HEK293T (cell line): ENCODE measurements around the gene RMND5B.

Source experiments
- FOXA1 ChIP-seq: fragments of 450-650 bp; IDR thresholded peaks from 2 replicates; pipeline ENCODE4 v1.6.1; 2016; ENCODE audit warnings: mild to moderate bottlenecking
- FOXK2 ChIP-seq: fragments of 450-650 bp; IDR thresholded peaks from 2 replicates; pipeline ENCODE4 v1.6.1; 2016; ENCODE audit warnings: mild to moderate bottlenecking
- FOXM1 ChIP-seq: fragments of 450-650 bp; IDR thresholded peaks from 2 replicates; pipeline ENCODE4 v1.6.1; 2017; ENCODE audit warnings: mild to moderate bottlenecking, borderline replicate concordance
- HDGF ChIP-seq: fragments of 450-650 bp; IDR thresholded peaks from 2 replicates; pipeline ENCODE4 v1.6.1; 2017; ENCODE audit warnings: antibody characterized with exemption, borderline replicate concordance
- L3MBTL2 ChIP-seq: fragments of 450-650 bp; conservative IDR thresholded peaks from 2 replicates; pipeline ENCODE4 v1.6.1; 2016; ENCODE audit warnings: mild to moderate bottlenecking
- SUZ12 ChIP-seq: fragments of 450-650 bp; IDR thresholded peaks from 2 replicates; pipeline ENCODE4 v1.6.1; 2016; ENCODE audit warnings: mild to moderate bottlenecking
- TARDBP ChIP-seq: fragments of 450-650 bp; IDR thresholded peaks from 2 replicates; pipeline ENCODE4 v1.6.1; 2016

DNA sequence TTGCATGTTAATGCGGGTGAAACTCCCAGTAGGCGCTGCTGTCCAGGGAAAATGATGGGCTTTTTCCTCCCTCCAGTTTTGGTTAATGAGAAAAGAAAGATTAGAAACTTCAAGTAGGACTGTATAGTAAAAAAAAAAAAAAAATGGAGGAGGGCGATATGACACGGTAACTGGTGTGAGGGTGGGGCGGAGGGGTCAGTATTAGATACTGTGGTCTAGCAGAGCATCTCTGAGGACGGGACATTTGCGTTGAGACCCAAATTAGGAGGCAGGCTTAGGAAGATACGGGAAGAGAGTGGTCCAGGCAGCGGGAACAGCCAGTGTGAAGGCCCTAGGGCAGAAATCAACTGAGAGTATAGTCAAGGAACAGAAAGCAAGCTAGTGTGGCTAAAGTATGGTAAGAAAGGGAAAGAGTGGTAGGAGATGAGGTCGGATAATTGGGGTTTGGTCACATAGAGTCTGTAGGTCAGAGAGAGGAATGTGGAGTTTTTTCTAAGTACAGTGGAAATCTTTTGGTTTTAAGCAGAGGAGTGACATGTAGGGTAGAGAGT is 707 bp downstream of the RMND5B start:
- no peak for TF ChIP-seq SUZ12
- TF ChIP-seq FOXM1, result no peak
- no peak for TF ChIP-seq FOXA1
- no peak for TF ChIP-seq FOXK2
- TF ChIP-seq L3MBTL2, result peak; percentile 35; the same call in 1 of the 2 replicates
- no peak for TF ChIP-seq HDGF
- TF ChIP-seq TARDBP, result no peak
